NCI-H2227 treated with DMSO at 0.1 percent for 48 hours (cell line): ENCODE data around the gene MRPS18A.
"Not testable (repeated sequence)": the region's sequence is repeated elsewhere in the genome, so short reads cannot be mapped to it uniquely, and the experiment has no call there.

Source experiments
- DNase-seq: peaks from one replicate; lab custom pipeline; 2025; lab: John Stamatoyannopoulos, UW

MRPS18A gene

DNA sequence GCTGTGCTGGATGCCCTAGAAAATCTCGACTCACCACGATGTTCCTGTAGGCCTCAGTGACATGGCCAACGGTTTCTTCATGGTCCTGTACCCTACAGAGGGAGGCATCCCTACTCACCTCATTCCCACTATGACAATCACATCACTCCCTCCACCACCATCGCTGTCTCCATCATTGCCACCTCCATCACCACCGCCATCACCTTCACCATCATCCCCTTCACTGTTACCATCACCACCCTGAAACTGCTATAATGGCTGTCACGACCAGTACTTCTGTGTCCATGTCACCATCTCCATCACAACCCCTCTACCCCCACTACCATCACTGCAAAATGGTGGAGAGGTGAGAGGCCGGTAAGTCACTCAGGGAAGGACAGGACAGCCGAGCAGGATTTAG is 29.8 kb upstream of the MRPS18A start:
- no peak for DNase-seq

DNA sequence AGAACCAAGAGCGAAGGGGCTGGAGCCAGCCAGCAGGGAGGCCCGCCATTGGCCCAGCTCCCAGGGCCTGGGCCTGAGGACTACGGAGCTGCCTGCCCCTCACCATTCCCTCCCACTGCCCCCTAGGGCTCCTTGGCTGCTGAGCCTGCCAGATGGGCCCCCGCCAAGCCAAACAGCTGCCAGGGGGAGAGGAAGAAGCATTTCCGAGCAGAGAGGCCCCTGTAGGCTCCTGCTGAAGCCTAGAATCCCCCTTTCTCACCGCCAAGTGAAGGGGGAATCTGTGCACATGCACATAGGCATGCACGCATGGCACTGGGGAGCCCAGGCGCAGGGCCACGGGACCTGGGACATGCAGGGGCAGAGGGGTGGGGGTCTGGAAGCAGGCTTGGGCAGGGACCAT is 28.5 kb upstream of the MRPS18A start:
- no peak for DNase-seq

DNA sequence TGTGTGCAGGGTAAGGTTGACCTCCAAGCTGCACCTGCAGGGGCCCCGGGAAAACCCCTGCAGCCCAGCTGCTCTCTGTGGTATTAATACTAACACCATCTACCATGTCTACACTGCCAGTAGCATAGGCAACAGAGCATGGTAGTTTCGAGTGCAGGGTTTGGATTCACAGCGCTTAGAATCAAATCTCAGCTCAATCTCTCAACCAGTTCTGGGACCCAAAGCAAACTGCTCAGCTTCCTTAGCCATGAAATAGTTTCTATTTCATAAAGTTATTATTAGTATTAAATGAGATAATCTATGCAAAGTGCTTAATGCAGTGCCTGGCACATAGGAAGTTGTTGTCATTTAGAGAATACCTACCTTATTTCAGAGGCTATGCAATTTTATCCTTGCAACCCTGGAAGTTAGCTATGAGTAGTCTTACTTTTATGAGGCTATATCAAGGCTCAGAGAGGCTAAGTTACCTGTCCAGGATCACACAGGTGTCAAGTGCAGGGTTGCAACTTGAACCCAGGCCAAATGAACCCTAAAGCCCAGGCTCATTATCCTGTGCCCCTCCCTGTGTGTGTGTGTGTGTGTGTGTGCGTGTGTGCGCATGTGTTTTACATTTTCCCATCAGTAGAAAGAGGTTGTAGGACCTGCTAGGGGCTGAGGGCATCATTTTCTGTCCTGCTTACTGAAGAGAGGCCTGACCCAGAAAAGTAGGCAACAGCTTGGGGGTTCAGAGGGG is 27.6 kb upstream of the MRPS18A start:
- no peak for DNase-seq

DNA sequence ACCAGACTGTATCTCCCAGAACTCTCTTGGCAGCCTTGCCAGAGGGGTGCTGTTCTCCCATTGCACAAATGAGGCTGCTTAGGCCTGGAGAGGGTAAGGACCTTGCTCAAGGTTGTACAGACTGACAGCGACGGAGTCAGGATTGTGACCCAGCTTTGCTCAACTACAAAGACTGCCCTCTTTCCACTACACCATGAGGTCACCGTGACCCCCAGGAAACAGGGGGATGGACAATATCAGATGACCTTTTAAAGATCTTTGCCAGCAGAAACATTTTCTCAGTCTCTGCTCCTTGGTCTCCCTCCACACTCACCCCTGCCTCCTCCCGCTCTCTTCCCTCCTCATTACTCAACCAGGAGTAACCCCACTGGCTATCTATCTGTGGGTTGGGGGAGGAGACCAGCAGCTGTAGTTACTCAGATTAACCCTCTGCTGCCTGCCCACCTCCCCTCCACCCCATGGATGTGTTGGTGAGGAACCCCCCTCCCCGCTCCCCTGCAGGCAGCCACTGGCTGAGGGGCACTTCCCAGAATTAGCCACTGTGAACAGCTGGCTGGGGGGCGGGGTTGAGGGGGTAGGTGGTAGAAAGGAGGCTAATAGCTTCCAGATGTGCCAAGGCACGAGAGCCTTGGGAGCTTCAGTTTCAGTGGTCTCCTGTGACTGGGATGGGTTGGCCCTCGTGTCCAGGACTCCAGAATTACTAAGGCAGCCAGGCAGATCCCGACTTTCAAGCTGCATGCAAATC is 26.9 kb upstream of the MRPS18A start:
- DNase-seq, result no peak

DNA sequence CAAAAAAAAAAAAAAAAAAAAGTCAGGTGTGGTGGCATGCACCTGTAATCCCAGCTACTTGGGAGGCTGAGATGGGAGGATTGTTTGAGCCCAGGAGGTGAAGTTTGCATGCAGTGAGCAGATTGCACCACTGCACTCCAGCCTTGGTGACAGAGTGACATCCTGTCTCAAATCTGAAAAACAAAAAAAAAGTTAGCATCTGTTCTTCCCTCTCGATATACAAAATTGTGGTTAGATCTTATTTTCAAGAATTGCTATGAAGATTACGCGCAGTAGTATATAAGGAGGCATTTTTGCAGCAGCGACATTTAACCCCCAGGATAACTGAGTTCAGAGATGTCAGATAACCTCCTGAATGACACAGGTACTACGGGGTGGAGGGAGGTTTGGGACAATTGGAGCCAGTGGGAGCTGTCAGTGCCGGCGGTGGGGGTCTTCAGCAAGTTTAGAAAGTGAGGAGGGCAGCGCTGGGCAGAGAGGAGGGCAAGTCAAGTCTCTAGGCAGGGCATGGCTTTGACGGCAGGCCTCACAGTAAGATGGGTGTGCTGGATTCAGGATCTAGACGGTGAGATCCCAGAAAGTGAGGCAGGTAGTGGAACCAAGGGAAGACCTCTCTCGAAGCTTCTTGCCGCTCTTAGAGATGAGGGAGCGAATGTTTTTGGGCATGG is 26.2 kb upstream of the MRPS18A start:
- DNase-seq, result no peak

DNA sequence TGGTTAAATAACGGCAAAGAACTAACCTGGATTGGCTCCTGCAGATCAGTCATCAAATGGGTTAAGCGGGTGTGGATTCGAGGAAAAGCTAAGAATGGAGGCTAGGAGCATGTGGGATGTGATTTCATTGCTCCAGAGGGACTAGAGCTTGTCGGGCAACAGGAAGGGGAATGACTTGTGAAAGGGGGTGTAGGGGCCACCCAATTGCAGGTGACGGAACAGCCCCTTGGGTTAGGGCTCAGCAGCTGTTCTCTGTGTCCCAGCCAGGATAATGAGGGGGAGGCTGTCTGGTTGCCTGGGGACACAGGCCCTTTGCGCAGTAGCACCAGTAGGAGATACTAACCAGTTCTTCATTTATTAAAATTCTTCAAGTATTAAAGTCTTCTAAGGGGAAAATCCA is 25.0 kb upstream of the MRPS18A start:
- no peak for DNase-seq

DNA sequence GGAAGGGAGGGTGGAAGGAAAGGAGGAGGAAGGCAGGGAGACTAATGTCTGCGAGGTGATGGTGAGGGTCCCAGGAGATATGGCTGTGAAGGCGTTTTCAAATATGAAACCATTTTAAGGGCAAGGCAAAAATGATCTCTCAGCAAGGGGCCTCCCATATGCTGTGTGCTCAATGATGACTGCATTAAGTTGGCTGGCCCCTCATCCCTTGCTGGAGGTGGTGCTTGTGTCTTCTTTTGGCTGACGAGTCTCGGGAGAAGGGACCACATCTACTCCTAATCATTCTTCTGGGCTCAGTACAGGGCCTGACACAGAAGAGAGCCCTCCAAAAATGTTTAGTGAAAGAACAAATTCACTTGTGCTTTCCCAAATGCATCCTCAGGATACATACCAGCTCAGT is 23.0 kb upstream of the MRPS18A start:
- DNase-seq, result no peak

DNA sequence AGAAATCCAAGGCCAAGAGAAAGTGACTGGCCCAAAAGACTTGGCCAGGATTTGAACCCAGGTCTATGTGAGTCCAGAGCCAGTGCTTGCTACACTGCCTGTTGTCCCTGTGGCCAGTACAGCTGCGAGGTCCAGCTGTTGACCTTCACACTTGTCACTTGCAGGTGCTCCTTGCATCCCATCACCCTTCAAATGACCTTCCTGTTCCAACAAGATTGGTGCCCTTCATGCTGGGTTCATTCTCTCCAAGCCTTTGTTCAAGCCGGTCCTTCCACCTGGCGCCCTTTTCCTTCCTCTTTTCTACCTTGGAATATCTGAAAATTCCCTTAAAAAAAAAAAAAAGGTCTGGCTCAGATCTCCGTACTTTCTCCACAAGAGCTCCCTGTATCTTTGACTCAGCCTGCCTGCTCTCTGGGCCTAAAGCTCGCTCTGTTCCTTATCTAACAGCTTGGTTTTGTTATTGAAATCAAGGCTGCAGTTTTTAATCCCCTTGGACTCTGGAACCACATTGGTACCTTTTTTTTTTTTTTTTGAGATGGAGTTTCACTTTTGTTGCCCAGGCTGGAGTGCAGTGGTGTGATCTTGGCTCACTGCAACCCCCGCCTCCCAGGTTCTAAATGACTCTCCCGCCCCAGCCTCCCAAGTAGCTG is 22.2 kb upstream of the MRPS18A start:
- no peak for DNase-seq

DNA sequence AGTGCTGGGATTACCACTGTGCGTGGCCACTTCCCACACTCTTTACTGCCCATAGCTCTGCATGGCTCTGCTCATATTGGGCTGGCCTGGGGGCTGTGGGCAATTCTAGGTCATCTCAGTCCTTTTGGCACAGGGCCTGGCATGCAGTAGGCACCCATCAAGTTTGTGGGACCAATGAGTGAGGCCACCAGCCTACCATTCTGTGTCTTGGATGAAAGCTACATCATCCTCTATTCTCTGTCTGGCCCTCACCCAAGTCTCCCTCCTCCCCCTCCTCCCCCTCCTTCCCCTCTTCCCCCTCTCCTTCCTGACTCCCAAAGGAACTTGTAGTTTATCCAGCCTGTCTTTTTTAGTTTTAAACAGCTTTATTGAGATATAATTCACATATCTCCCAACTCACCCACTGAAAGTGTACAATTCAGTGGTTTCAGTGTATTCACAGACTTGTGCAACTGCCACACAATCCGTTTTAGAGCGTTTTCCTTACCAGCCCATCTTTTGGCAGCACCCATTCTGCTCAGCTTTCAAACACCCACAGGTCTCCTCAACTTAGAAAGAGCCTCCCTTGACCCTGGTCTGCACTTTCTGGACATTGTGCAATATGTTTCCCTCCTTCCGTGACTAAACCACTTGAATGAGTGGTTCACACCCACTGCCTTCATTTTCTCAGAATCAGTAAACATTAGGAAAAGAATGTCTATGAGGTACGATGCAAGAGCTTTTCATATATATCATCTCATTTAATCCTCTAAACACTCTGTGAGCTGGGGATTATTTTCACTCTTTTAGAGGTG is 21.5 kb upstream of the MRPS18A start:
- no peak for DNase-seq

DNA sequence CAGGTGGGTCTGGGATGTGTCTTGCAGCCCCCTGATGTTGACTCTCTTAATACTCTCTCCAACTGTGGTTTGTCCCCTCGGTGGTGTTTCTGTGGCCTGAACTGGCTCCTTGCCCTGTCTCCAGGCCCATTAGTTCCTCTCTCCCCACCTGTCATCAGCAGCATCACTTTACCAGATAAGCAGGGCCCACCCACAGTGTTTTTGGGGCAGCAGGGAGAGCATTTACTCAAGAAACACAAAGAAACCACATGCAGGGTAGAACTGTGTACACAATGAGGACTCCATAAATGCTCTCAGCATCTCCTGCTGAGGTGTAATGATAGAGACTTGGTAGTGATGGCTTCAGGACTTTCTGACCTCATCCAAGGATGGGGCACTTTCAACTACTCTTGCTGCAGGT is 20.2 kb upstream of the MRPS18A start:
- no peak for DNase-seq

DNA sequence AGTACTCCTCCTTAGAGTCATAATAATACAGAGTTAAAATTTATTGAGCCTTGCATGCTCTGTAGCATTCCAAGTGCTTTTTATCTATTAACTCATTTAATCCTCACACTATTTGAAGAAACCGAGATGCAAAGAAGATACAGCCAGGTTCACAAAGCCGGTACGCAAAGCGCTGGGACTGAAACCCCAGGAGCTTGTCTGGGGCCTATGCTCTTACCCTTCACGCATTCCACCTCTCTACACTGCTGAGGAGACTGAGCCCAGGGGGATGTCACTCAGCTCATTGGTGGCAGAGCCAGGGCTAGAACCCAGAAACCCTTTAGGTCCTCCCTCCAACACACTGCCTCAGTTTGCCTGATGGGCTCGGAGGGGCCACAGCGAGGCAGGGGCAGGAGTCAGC is 19.7 kb upstream of the MRPS18A start:
- DNase-seq, result no peak

DNA sequence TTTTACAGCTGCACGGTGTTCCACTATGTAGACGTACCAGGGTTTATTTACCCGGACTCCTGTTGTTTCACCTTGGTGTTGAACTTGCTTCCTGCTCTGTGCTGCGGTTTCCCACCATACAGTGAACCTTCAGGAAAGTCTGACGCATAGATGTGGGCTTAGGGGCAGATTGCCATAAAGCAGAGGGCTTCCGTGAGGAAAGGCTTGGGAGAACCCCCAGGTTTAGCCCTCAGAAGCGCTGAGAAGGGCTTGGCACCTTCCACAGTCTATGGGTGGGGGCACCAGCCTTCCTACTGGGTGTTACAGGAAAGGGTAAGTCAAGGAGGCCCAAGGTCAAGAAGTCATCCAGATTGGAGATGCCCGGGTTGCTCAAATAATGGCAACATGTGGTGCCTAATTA is 19.2 kb upstream of the MRPS18A start:
- no peak for DNase-seq

DNA sequence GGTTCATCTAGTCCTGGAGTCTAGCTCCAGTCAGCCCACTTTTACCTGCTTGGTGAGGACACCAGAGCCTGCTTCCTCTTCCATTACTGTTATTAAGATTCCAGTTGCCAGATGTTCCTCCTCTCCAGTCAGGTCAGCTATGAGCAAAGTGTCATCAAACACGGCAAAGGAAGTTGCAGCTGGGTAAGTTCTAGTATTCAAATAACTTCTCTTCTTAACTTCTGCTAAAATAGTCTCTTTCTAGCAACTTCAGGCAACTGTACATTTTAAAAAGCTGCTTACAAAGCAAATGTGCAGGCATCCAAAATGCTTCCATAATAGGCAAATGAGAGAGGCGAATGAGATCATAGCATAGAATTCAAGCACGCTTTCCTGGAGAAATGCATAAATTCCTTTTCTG is 18.4 kb upstream of the MRPS18A start:
- no peak for DNase-seq

DNA sequence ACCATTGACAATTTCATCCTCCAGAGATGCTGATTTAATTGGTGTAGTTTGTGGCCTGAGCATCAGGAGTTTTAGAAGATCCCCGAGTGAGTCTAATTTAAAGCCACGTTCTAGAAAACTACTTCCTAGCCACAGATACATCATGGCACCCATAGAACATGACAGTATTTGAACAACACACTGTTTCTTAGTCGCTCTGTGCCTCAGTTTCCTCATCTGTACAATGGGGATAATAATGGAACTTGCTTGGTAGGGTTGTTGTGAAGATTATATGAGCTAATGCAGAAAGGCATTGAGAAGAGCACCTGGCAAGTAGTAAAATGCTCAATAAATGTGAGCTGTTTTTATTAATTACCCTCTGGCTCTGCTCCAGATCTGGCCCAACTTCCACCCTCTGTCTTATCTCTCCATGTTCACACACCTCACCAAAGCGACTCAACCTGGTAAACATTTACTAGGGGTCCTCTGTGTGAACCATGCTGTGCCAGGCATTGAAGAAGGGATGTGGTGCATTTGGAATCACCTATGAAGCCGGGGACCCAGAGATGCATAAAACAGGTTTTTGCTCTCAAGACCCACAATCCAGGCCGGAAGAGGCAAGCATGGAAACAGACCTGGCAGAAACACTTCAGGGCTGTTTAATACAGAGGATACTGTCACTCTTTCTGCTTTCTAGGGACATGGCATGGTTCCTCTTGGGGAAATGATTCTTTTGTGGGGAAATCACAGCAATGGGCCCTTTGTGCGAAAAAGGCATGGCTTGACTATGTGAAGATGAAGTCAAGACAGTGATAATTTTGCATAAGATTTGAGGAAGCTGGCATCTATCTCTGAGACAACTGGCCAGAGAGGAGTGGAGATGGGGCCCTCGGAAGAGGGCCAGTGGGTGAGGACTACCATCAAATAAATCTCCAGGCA is 16.2 kb upstream of the MRPS18A start:
- DNase-seq, result no peak

DNA sequence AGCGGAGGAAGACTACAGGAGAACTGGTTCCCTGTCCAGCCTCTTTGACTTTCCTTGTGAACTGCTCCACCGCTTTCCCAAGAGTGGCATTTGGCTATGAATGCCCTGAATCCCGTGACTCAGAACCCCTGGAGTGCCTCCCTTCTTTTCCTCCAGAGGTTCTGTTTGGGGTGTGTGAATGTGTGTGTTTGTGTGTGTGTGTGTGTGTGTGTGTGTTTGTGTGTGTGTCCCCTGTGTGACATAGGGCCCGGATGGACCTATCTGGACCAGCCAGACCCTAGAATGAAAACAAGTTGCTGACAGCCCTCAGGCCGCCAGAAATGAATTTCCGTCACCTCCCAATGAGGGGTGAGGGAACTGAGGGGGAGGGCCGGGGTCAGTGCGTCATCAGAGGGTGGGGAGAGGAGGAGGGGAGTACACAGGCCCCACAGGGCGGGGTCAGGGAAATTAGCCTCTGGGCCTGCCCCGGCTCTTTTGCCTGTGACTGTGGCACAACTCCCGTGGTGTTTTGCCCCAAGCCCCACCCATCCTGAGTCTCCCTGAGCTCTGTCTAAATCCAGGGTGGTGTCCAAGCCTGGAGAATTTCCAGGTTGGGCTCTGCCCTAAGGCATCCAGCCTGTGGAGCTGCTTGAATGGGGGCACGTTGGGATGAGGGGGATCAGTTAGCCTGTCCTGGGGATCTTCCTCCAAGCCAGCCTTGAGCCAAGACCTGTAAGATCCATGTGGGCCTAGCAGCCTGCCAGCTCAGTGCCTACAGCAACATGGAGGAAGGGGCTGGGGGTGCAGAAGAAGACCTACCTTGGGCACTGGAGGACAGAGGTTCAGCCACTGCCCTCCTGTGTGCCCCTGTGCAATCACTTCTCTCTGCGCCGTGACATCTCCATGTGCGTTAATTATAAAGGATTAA is 15.2 kb upstream of the MRPS18A start:
- peak; percentile 79 for DNase-seq

DNA sequence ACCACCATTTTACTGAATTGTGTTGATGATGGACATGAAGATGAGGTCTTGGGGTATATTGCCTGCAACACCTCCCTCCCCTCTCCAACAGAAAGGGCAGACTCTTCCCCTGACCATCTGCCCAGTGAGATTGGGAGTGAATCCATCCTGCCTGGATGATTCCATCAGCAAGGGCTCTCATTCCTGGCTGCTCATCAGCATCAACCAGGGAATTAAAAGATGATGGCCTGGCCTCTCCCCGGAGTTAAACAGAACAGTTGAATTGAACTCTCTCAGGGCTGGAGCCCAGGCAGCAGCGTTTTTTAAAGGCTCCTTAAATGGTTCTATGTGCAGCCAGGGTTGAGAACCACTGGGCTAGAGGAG is 14.6 kb upstream of the MRPS18A start:
- no peak for DNase-seq

DNA sequence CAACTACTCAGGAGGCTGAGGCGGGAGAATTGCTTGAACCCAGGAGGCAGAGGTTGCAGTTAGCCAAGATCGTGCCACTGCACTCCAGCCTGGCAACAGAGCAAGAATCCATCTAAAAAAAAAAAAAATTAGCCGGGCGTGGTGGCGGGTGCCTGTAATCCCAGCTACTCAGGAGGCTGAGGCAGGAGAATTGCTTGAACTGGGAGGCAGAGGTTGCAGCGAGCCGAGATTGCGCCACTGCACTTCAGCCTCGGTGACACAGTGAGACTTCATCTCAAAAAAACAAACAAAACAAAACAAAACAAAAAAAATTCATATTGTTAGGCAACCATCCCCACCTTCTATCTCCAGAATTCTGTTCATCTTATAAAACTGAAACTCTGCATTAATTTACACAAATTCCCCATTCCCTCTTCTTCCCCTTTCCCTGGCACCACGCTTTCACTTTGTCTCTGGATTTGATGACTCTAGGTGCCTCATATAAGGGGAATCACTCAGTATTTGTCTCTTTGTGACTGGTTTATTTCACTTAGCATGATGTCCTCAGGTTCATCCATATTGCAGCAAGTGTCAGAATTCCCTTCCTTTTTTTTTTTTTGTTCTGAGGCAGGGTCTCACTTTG is 13.5 kb upstream of the MRPS18A start:
- not testable (repeated sequence) for DNase-seq

DNA sequence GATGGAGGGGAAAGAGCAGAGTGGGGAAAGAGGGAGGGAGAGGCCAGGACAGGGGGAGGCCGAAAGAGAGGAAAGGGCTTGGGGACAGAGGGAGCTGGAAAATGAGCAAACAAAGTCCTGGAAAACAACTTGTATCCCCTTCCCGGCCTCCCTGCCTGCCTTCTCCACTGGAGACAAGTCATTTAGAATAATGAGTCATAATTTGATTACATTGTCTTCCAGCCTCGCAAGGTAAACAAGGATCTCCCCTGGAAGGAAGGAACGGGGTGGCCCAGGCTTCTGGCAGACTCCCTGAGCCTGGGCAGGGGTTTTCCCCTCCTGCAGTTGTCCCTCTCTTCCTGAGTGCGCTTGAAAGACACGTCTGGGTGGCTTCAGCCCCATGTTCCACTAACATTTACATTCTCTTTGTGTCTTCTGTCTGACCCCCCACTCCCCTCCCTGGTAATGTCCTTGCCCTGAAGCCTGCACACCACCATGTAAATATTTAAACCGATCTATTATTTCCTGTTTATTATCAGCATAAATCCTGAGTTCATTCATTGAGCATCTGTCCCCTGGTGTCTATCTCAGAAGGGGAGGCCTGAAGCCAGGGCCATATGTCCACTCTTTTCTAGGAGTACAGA is 12.1 kb upstream of the MRPS18A start:
- DNase-seq, result no peak
